Right kidney (tissue), 1 donor: ENCODE results near the gene OTUD7B.
"Not testable (repeated sequence)": the region's sequence is repeated elsewhere in the genome, so short reads cannot be mapped to it uniquely, and the experiment has no call there.

Experiments used
- DNase-seq: peaks from one replicate; pipeline ENCODE4 v3.0.0-alpha.2; 2016

OTUD7B gene

DNA sequence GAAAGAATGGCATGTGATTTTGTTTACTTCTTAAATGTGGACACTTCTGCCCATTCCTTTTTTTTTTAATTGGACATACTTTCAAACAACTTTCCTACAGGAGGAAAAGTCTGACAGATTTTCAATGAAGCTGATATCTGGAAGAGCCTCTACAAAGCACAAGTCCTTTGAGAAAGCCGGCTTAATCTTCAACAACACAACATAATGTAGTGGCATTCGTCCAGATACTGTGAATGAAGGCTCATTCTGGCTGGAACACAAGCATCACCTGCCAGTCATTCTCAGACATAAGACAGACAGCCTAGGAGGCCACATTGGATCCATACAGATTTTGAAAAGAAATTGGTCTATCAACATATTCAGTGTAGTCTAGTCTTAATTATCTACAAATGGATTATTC, 4.9 kb downstream of the OTUD7B start:
- no peak for DNase-seq

GRCh38 chr1:150003801-150004200, 6.7 kb downstream of the OTUD7B start:
- no peak for DNase-seq

DNA sequence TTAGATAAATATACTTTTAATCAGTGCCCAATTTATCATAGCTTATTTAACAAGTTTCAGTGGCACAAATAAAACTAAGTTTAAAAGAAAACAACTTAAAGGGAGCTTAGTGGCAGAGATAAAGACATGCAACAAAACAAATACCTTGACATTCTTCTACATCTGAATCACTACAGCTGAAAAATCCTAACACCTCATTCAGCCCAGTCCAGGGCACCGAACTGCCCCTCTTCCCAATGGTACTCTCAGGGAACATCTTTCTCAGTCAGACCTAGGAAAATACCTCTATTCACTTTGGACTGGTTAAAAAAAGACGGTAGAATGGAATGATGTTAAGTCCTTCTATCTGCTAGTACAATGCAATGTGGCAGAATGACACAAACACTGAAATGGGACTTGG, 8.3 kb downstream of the OTUD7B start:
- DNase-seq = no peak

DNA sequence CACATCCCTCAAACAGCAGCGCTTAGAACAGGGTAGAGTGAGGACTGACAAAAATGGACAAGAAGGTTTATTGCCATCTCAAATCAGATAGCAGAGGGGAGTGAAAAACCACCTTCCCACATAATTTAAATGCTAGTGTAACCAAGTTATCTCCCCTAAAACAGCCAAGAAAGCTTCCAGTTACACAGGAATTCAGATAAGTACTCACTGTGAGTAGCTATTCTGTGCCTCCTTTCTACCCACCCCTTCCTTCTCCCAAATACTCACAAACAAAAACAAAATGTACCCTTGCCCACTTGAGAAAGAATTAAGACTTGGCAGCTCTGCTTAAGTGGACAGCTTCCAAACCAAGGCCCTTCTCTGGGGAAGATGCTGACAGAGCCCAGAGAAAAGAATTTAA, 9.1 kb downstream of the OTUD7B start:
- DNase-seq = no peak

GRCh38 chr1:149997585-149998262, 12.8 kb downstream of the OTUD7B start:
- no peak for DNase-seq

- DNase-seq = no peak
Observed at GRCh38 chr1:149995927-149996326, 14.6 kb downstream of the OTUD7B start.

DNA sequence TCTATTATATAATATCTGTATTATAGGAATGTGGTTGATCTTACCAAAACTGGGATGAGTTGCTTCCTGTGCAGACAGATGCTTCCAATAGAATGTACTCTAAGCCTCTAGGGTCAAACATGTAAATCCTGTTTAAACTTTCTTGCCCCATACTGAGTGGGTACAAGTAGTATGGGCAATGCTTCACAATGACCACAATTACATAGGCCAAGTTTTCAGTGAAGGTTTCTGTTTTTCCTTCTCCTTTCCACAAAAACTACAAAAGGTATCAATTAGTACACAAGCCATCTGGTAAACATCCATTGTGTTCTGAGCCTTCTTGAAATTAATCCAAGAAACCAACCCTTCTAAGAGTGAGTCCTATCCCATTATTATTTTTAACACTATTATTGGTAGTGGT, 16.8 kb downstream of the OTUD7B start:
- DNase-seq = no peak

- DNase-seq = no peak
Observed at GRCh38 chr1:149993181-149993580, 17.3 kb downstream of the OTUD7B start.

DNA sequence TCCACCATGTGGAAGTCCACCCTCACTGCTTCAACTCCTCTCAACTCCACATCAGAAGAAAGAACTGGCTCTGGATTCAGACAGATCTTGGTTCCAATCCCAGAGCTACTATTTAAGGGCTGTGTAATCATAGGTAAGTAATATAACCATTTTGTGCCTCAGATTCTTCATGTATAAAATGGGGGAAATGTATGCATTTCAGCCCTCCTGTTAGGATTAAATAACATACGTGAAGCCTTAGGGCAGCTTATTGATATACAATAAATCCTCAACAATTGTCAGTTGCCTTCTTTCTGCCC, 23.3 kb downstream of the OTUD7B start:
- DNase-seq = no peak

DNA sequence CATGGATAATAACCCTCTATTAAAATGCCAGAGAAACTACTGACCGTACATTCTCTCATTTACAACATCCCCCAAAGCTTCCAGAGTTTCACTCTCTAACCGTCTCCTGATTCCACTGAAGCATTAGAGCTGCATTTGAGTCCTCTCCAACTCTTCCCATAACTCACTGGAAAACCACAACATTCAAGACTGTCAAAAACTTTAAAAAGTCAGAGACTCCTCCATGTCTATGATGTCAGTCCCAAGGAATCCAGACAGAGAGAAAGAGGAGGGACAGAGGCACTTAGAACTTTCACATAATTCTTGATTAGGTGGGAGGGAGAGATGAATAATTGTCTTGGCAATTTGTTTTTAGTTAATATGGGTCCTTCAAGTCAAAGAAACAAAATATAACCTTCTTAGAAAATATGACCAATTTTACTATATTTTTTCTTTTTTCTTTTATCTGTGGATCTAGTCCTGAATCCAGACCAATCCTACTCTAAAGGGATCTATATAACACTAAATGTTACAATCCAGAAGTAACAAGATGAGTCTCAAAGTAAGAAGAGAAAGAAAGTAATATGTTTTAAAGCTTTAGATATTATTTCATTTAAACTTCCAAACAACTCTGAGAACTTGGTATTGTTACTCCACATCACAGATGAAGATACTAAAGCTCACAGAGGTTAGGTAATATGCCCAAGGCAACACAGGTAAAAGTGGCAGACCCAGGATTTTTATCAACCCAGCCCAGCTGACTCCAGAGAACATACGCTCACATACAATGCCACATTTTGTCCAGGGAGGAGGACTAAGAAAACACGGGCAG, 23.8 kb downstream of the OTUD7B start:
- peak; percentile 9 for DNase-seq

DNA sequence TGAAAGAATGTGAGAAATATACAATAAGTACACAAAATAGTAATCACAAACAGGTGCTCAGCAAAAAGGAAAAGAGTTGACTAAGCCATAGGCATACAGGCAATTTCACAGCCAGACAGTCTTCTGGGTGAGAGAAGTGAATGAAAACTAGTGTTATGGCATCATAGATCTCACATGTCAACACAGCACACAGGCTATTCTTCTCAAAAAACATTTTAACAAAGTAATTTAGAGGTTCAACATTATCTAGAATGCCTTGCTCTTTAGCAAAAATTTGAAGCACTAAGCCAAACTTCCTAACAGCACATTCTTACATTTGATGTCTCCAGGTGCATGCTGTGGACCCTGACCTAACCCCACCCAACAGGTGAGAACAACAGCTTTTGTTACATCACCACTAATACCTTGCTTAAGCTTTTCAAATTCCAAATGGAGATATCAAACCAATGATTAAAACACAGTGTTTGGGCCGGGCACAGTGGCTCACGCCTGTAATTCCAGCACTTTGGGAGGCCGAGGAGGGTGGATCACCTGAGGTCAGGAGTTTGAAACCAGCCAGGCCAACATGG, 30.5 kb downstream of the OTUD7B start:
- no peak for DNase-seq

GRCh38 chr1:149979245-149979971, 31.1 kb downstream of the OTUD7B start:
- no peak for DNase-seq

DNA sequence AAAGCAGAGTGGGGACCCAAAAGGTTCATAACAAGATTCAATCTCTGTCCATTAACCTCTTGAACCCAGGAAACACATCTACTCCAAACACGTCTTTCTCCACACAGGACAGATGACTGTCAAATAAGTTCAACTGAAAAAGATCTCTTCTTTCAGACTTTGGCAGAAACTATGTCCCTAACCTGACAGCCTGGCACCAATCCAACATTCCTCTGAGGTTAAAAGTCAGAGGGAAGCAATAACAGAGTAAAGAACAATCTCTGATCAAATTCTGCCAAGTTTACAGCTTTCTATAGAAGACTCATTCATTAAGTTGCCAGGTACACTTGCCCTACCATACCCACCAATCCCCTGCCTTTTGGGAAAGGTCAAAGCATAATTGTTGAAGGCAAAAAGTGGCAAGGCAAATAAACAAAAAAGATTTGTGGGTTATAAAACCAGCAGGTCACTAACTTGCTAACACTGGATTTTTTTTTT, 31.9 kb downstream of the OTUD7B start:
- no peak for DNase-seq

DNA sequence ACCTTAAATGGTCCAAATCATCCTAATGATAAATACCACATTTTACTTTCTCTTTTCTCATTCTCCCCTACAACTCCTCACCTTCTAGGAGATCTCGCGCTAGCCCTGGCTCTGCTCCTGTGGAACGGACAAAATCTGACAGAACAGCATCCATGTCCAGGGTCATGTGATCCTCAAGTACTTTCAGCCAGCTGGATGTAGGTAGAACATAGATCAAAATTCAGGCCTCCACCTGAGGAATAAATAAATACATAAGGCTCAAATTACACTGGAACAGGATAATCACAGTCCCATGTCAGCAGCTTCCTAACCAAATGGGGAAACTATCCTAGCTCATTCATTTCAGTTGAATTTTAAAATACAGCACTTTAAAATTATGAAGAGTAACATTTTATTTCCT, 33.2 kb downstream of the OTUD7B start:
- no peak for DNase-seq

DNA sequence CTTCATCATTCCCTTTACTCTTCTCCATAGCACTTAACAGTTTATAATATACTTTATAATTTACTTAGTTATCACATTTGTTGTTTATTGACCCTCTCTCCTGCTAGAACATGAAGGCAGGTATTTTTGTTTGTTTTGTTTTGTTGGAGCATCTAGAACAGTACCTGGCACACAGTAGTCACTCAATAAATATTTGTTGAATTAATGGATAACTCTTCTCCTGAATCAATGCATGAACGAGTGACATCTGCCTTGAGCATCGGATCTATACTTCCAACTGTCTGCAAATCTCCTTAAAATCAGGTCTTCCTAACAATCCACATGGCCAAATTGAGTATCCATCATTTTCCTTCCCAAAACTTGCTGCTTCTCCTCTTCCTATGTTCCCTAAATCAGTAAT, 38.0 kb downstream of the OTUD7B start:
- DNase-seq = no peak

DNA sequence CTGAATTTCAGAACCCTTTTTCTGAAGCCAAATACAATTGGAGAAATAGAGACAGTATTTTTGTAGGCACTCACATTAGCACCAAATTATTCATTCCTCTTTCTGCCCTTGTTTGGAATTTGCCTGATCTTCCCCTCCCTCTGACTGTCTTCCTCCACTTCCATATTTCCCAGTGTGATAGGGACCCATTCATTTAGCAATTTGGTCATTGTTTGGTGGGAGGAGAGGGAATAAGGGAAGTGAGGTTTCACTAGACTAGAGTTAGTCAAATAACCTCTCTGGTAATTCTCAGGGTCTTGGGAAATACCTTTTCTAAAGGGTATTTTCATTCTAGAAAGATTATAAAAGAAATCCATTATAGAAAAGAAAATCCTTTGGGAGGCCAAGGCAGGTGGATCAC, 42.9 kb downstream of the OTUD7B start:
- DNase-seq = no peak

DNA sequence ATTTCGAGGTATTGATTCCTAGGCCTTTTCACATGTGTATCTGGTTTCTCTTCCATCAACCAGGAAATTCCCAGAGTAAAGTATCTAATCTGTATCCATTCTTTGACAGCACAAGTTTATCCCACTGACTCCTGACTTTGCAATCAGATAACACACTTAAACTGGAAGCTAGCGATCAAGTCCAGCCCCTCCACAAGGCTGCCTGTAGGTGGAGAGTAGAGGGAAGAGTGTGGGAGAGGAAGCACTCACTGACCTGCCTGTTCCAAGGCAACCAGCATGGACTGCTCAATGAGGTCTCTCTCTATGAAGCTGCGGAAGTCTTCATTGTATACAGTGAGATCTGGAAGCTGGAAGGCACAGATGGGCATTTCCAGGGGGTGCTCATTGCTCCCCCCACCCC, 43.5 kb downstream of the OTUD7B start:
- DNase-seq = no peak

DNA sequence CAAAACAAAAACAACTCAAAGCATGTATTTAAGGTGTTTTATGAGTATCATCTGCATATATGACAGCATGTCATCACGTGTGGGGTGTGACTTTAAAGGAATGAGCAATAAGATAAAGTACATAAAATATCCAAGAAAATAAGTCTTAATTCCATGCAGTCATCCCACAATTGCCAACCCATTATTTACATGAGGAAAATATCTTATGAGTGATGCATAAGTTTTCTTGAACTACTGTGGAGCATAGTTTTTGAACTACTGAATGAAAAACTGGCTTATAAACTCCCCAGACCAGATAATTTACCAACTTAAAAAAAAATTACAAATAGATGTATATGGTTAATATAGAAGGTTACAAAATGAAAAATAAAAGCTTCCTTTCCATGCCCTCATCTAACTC, 44.1 kb downstream of the OTUD7B start:
- DNase-seq = no peak

- DNase-seq = no peak
Observed at GRCh38 chr1:149965440-149965839, 45.1 kb downstream of the OTUD7B start.

DNA sequence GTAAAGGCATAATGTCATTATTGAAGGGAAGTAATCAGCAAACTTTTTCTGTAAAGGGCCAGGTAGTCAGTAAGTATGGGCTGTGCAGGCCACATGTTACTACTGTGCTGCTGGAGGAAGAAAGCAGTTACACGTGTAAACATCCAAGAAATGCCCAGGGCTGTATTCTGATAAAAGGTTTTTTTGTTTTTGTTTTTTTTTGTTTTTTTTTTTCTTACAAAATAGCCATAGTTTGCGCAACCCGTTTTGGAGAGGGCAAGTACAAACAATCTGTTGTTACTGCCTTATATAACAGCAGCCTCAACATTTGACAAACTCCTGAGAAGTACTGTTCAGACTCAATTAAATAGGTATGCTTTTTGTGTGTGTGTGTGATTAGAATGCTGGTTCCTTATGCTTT, 47.2 kb downstream of the OTUD7B start:
- no peak for DNase-seq

DNA sequence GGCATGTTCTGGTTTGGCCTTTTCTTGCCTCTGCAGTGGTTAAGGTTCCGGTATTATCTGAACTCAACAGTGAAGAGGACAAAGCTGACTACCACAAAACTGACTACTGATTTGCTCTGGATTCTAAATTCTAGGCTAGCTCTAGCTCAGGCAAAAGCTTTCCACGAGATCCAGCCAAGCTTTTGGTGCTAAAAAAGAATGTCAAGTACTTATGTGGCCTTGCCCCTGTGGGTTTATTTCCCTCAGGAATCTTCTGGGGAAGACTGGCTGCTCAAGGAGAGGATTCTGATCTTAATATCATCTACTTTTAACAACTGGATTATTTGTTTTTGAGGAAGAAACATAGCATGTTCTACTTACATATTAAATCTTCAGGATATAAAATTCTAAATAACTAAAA, 47.8 kb downstream of the OTUD7B start:
- no peak for DNase-seq

- DNase-seq = peak; percentile 36
Observed at GRCh38 chr1:149962039-149962647, 48.4 kb downstream of the OTUD7B start.

- not testable (repeated sequence) for DNase-seq
Observed at GRCh38 chr1:149957548-149957947, 53.0 kb downstream of the OTUD7B start.
